GM21528 (cell line): Measurements from ENCODE around the gene IFNL1.
"Not testable (repeated sequence)": the region's sequence is repeated elsewhere in the genome, so short reads cannot be mapped to it uniquely, and the experiment has no call there.

ENCODE experiments used
- ATAC-seq: cut with Tn5 transposase; IDR thresholded peaks from one replicate; pipeline ENCODE4 v1.9.1; 2021; ENCODE audit warnings: mild to moderate bottlenecking, moderate library complexity; ENCODE audit not compliant: unreplicated experiment, low FRiP score

The IFNL1 gene

GRCh38 chr19:39307822-39308530 is 11.8 kb downstream of the IFNL1 start:
- ATAC-seq: no peak

DNA sequence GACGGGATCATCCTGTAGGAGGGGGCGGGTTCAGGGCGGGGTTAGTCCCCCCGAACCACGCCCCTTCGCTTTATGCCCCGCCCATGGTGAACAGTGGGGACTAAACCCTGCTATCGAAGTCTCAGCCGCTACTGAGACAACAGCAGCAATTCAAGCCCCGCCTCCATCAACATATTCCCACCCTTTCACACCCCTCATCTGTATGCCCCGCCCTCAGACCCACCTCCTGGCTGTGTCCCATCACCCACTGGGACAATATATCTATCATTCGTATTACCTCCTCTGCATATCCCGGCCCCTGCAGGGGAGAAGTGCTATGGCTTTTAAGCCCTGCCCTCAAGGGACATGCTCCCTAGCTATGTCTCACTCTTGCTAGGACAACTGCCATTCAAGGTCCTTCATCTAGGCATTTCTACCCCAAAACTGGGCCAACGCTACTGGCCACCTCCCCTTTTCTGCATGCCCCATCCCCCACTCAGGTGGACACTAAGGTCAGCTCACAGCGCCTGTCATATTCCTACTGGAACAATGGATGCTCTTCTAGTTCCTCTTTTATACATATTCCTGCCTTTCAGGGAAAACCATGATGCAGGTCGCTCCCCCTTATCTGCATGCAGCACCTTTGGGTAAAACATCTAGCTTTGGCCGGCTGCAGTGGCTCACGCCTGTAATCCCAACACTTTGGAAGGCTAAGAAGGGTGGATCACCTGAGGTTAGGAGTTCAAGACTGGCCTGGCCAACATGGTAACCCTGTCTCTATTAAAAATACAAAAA is 12.5 kb downstream of the IFNL1 start:
- no peak for ATAC-seq

DNA sequence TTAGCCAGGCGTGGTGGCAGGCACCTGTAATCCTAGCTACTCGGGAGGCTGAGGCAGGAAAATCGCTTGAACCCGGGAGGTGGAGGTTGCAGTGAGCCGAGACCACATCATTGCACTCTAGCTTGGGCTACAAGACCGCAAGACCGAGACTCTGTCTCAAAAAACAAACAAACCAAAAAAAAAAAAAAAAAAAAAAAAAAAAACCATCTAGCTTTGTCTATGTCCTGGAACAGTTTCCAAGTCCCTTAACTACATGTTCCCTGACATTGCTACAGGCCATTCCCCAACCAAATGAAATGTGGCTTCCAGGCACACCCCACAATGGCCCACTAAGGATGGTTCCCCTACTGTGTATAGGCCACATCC is 13.1 kb downstream of the IFNL1 start:
- not testable (repeated sequence) for ATAC-seq

- no peak for ATAC-seq
These were observed 14.5 kb downstream of the IFNL1 start for GRCh38 chr19:39310558-39311311.

- ATAC-seq: no peak
These were observed 18.0 kb downstream of the IFNL1 start for GRCh38 chr19:39314016-39314728.

DNA sequence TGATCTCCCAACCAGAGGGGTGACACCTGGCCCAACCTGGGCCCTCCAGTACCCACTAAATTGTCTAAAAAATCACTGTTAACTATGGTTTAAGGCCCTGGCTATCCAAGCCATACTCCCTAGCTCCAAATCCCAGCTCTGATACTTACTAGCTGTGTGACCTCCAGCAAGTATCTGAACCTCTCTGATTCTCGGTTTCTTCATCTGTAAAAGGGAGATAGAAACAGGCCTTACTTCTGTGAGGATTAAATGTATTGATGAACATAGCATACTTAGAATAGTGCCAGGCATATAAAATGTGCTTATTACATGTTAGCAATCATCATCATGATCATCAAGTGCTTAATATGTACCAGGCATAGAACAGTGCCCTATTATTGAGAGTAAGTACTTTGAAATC is 19.7 kb downstream of the IFNL1 start:
- no peak for ATAC-seq

DNA sequence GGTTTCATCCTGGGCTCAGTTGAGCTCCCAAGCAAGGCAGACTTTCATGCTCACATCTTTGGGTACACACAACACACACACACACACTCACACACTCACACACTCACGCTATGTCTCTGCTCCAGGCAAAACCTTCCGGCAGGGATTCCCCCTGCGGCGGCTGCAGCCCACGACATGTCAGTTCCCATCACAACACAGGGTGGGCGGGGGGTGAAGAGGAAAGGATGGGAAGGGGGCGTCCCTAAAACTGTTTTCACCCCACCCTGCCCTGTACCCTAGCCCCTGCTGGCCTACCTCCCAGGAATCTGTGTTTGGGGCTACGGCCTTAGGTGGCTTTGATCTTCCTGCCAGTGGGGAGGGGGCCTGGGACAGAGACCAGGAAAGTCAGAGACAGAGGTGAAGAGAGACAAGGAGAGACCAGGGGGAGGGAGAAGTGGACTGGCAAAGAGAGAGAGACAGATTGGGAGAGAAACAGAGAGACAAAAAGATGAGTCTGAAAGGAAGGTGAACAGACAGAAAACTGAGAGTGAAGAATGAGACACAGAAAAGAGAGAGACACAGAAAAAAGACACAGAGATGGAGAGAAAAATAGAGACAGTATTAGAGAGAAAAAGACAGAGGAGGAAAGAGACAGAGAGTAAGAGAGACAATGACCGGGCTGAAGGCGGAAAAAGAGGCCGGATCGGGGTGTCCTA is 20.6 kb downstream of the IFNL1 start:
- ATAC-seq: no peak

GRCh38 chr19:39317476-39317875 is 21.3 kb downstream of the IFNL1 start:
- ATAC-seq: no peak

DNA sequence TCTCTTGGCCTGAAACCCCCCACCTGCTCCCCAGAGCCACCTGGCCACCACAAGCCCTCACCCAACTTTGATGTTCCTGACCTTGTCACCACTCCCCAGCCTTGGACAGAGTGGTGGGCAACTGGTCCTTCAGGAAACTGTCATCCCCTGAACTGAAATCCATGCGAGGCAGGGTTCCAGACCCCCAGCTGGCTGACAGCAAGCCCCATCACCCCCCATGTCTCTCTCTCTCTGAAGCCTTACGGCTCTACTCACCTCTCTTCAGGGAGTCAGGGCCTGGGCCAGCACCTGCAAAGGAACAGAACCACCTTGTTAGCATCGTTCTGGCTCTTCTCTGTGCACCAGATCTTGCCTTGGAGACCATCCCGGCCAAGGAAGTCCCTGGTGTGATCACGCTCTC is 21.9 kb downstream of the IFNL1 start:
- ATAC-seq: no peak

DNA sequence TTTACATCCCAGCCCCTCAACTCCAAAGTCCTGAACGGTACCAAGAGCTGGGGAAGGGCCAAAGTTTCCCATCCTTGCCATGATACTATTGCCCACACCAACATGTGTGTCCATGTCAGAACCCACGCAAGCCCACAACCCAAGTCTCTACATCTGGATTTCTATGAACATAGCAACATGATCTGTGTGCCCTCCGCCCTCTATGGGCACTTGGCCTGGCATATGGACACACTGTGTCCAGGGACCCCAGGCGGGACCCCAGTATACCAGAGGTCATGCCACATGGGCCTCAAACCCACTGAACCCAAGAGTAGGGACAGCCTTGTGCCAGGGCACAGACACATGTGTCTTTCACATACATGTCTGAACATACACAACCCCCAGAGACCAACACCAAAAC is 22.5 kb downstream of the IFNL1 start:
- no peak for ATAC-seq

DNA sequence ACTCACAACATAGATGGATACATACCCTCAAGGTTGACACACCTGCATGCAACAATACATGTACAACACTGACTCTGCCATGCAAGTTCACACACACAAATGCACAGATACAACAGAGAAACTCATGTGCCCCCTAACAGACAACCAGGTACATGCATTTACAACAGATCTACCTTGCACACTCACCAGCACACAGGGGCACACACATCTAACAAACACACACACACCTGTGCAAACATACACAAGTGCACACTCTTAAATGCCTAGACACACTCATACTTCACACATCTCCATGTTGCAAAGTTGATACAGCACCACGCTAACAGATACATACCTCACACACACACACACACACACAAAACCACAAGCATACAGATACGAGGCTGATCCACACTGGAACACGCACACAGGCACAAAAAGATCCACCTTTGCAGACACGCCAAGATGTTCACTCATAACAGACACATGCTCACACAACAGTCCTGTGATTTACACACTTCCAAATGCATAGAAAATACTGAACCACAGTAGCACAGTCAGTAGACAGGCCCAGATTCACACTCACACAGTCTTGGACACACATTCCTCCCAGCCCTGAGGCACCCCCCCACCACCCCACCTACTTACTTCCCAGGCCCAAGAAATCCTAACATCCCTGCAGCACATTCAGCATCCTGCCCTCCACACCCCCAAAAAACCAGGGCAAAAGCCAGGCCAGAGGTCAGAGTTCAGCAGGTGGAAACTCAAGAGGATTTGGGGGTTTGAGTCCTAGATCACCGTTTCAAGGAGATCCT is 23.1 kb downstream of the IFNL1 start:
- no peak for ATAC-seq

DNA sequence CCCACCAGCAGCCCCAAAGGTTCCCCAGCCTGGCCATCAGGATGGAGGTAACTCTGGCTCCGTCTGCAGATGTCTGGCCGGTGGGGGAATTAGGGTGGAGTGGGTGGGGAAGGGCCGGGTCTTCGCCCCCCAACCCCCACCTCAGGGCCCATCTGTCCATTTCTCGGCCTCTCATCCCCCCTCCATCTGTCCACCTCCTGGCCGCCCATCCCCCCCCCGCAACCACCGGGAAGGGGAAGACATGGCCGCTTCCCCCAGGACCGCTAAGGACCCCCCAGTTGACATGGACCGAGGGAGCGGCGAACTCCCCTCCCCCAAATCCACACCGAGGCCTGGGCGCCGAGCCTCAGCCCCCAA is 23.7 kb downstream of the IFNL1 start:
- ATAC-seq: no peak

- ATAC-seq: no peak
These were observed 25.1 kb downstream of the IFNL1 start for GRCh38 chr19:39321117-39321831.

DNA sequence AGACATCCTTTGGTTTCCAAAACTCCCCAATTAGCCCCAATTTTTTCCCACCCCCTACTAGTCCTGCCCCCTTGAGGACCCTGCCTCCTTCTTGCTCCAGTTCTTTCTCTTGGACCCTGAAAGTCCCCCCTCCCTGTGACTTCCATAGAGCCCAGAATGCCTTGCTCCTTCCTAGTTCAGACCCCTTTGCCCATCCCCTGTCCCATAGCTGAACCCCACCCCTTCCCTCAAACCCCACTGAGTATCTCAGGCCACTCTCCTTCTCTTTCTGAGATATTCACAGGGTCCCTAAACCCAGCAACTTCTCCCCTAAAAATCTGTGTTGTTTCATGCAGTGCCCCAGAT is 25.6 kb downstream of the IFNL1 start:
- ATAC-seq: no peak

- ATAC-seq: no peak
These were observed 28.1 kb downstream of the IFNL1 start for GRCh38 chr19:39324242-39324842.

DNA sequence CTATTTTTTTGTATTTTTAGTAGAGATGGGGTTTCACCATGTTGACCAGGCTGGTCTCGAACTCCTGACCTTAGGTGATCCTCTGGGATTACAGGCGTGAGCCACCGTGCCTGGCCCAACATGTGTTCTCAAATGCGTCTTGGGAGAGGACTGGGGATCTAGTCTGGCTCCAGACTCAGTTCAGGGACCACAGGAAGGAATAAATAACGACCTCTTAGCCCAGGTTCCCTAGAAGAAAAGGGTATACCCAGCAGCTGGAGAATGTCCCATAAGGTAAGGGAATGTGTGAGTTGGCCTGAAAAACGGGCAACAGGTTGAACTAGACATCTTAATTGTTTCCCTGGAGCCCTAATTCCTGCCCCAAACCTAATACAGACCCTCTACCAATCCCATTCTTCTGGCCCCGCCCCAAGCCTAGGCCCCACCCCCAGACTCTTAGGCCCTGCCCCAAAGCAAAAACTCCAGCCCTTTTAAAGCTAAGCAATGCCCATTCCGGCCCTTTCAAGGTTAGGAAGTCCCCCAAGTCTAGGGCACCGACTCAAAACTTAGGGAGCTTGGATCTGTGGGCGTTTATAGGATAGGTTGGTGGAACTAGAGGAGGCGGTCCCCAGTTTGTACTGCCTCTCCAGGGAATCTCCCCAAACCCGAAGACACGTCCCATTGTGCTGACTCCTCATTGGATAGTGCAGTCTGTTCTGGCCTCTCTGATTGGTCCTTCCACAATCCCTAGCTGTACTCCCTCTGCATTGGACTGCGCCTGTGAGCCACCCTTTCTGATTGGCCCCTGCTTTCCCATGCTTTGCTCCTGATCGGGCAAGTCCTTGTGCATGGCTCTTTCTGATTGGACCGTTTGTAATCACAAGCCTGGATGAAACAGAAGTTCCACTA is 29.8 kb downstream of the IFNL1 start:
- ATAC-seq: no peak

GRCh38 chr19:39327363-39328045 is 31.3 kb downstream of the IFNL1 start:
- no peak for ATAC-seq
